GM20000 (cell line): ENCODE results near the gene TAOK3.
A peak's percentile ranks its signal among the peaks of the same experiment; 100 is the strongest.

Experiments used
- DNase-seq: peaks from one replicate; pipeline ENCODE4 v3.0.0; 2012; ENCODE audit warnings: low spot score
- CTCF ChIP-seq: IDR thresholded peaks from 2 replicates; pipeline ENCODE4 v1.5.1; 2012; ENCODE audit warnings: mild to moderate bottlenecking, control low read depth; ENCODE audit errors: extremely low read depth, missing control alignments

TAOK3 gene

GRCh38 chr12:118402251-118402650, 29.5 kb upstream of the TAOK3 start:
- no peak for TF ChIP-seq CTCF
- DNase-seq: no peak

DNA sequence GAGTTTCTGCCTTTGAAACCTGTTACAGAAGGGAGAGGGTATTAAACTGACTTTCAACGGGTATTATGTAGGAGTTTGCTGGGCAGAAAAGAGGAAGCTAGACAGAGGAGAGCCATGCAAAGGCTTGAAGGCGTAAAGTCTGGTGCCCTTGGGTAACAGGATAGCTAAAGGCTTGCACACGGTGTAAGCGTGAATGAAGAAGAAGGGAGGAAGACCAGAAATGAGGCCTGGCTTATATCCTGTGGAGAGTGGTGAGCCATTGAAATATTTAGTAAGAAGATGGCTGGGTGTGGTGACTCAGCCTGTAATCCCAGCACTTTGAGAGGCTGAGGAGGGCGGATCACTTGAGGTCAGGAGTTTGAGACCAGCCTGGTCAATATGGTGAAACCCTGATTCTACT, 26.2 kb upstream of the TAOK3 start:
- TF ChIP-seq CTCF: no peak
- no peak for DNase-seq

DNA sequence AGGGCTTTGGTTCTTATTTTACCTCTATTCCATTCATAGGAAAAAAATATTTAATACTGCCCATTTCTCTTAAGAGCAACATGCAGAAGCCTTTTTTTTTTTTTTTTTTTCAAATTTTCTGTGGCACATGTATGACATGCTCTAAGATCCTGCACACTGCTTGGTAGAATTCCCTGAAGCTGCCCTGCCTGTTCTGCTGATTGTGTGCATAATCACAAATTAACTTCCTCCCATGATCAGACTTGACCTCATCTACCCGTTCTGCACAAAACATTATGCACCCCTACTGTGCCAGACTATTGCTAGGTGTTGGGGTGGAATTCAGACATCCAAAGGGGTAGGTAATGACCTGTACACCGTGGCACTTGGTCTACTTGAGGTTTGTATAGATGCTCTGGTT, 25.8 kb upstream of the TAOK3 start:
- no peak for DNase-seq
- TF ChIP-seq CTCF: no peak

DNA sequence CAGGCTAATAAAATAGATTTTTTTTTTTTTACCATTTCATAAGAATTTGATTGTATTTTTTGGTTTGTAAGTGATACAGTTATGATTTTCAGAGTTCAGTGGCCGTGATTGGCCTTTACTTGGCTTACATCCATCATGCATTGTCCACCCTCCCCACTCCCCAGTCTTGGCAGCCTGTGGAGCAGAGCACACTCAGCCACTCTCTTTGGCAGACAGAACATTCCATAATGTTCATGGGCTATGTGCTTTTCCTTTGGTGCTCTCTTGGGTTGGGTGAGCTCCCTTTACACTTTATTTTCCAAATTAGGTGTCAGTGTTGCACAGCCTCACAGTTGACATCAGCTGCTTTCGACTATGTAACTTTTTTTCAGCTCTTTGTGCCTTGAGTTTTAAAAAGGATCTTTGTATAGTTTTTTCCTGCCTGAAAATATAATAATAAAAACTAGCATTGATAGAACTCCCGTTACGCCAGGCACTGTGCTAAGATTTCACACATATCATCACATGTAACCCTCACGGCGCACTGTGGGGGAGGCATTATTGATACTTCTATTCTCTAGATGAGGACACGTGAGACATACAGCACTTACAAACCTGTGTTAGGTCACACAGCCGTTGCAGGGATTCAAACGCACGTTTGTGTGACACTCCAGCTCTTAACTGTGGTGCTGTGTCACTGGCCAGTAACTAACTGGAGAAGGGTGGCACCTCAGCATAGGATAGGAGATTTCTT, 25.2 kb upstream of the TAOK3 start:
- TF ChIP-seq CTCF: no peak
- DNase-seq: no peak

- DNase-seq: no peak
- no peak for TF ChIP-seq CTCF
Measured at GRCh38 chr12:118391836-118392235, 19.1 kb upstream of the TAOK3 start.

DNA sequence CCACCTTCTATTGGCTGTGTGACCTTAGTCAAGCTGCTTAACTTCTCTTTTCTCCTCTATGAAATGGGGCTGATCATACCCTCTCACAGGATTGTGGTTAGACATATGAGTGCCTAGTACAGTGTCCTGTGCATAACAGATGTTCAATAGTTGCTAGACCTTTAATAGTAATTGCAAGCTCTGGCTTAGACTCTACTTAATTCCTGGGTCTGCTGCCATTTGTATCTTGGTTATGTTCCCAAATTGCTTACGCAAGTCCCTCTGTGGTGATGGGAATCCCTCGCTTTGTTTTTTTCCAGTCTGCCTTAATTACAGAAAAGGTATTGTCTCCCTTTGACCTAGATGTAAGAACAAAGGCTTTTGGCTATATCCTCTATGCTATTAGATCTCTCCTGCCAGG, 18.7 kb upstream of the TAOK3 start:
- no peak for TF ChIP-seq CTCF
- no peak for DNase-seq

DNA sequence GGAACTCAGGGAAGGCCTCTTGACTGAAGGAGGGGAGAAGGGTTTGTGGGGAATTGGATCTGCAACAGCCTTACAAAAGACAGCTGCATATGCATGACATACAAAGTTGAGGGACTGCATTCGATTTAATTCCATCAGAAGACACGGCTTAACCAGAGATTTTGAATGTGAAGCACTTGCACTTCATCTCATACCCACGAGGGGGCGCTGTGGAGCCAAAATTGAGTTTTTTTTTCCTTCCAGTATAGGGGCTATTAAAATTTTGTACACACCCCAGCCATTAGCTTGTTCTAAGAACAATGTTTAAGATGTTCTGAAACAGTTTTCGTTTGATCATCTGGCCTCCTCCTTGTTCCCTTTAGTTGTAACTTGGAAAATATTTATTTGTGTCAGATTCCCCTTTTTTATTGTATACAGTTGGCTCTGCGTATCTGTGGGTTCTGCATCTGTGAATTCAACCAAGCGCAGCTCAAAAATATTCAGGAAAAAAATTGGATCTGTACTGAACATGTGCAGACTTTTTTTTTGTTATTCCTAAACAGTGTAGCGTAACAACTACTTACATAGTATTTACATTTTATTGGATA, 5.3 kb upstream of the TAOK3 start:
- DNase-seq: peak; percentile 75
- peak; percentile 62 for TF ChIP-seq CTCF
